ENCODE results near the gene PHF14. TPM values are rescaled to one million over a fixed set of nuclear protein-coding genes. Genes with fewer than 3 reads are reported as not detected.

The PHF14 gene
- total and polyA plus RNA-seq, 5 experiments from 2014 or later = 9.0 to 44.2 (median 10.8) TPM

DNA sequence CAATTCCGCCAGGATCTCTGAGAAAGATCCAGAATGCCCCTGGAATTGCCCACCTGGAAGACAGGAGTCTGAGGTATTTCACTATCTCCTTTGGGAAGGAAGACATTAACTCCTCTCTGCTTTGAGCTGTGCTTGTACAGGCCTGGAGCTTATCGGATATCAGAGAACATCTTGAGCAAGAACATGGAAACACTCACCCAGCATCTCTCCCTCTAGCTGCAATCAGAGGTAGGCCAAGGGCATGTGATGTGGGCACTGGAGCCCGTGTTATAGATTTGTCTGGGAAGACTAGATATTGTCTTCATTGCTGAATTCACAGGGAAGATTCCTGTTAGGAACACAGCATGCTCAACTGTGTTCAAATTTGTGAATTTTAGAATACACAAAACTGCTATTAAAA lies 233.9 kb downstream of the PHF14 start:
- DNase-seq = no peak
- no peak overlapping the region for H3K4me3 Mint-ChIP-seq
- ATAC-seq = no peak
- no peaks in the 10 kb centered on the region for H3K36me3 Mint-ChIP-seq
- H3K9me3 Mint-ChIP-seq = no peaks in the 10 kb centered on the region
- no peak overlapping the region for H3K27ac Mint-ChIP-seq
- no peaks in the 10 kb centered on the region for H3K4me1 Mint-ChIP-seq
- POLR2A ChIA-PET = no interaction called here
- H3K27me3 Mint-ChIP-seq = no peaks in the 10 kb centered on the region

DNA sequence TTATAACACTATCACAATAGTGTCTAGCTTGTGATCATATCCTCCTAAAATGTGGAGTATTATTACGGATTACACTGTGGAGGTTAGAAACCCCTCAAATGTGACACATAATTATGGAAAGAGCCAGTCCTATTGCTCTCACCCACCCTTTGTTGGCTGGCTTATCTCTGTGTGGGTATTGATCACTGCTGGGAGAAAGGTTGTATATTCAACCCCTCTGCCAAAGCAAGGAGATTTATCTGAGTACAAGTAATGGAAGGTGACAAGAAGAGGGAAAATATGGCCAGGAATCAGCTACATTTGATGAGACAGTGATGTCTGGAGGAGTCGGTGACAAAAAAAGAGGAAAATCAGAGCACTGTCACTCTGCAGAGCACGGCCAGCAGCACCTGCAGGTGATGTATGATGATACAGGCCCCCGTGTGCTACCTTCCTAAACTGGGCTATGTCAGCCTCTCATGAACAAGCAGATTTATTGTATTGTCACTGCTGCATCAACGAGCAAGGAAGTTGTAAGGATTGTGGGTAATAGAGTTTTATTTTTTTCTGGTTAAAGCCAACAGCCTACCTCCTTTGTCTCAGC lies 235.3 kb downstream of the PHF14 start:
- Mint-ChIP-seq H3K9me3 (no peaks in the 10 kb centered on the region), H3K27me3 (no peaks in the 10 kb centered on the region), H3K27ac (no peak overlapping the region), H3K4me1 (no peaks in the 10 kb centered on the region), H3K36me3 (no peaks in the 10 kb centered on the region), H3K4me3 (no peak overlapping the region)
- DNase-seq = no peak
- ATAC-seq = no peak
- POLR2A ChIA-PET = no interaction called here

DNA sequence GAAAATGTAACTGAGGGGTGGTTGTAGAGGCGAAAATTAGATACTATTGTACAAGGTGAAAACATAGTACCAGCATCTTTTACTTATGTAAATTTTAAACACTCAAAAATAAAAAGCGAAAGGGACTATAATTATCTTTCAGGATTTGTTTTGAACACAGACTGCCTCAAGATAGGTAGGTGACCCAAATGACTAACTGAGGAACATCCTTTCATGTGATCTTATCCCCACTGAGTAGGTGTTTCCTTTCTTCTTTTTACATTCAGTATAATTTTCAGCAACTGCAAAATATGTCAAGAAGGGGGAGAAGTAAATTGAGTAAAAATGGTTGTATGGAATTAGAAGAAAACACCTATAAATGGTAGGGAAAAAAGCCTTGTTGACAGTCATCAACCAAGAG lies 236.7 kb downstream of the PHF14 start:
- ATAC-seq = no peak
- H3K4me1 Mint-ChIP-seq = no peaks in the 10 kb centered on the region
- no peak overlapping the region for H3K4me3 Mint-ChIP-seq
- peaks cover 0 to 7% (median under 1%) of the 10 kb centered on the region in 5 donors for H3K27me3 Mint-ChIP-seq
- POLR2A ChIA-PET = interaction anchor here (0.6 kb wide), 1 partner anchor 20 kb away, joined by 3 read pairs; no protein-coding TSS in a partner anchor
- no peaks in the 10 kb centered on the region for H3K36me3 Mint-ChIP-seq
- DNase-seq = no peak
- no peak overlapping the region for H3K27ac Mint-ChIP-seq
- H3K9me3 Mint-ChIP-seq = no peaks in the 10 kb centered on the region

DNA sequence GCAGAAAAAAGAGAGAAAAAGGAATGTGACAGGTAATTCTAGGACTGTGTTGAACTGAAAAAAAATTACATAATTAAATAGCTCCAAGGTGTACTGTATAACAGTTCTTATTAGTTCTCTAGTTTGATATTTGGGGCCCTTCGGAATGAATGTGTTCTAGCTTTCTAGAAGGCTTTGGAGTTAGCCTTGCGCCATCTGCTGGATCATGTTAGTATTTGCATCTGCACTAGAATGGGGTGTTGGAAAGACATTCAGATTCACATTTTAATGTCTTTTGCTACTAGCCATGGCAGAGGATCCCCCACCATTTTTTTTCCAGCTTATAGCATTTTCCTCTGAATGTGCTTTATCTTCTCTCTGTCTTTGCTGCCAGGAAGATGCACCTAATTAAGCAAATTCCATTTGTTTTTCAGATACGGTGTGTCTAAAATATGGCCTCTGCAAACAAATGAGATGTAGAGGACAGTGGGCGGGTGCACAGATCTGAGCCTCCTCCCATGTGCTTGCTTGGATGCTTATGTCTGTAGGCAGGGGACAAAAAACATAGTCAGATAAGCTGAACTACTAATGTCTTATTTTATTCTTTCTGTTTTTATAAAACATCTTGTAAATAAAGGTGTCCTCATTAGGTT lies 238.5 kb downstream of the PHF14 start:
- Mint-ChIP-seq H3K36me3 (no peaks in the 10 kb centered on the region), H3K27me3 (peaks cover 0 to 11% (median 2%) of the 10 kb centered on the region in 5 donors), H3K9me3 (no peaks in the 10 kb centered on the region), H3K27ac (no peak overlapping the region), H3K4me3 (no peak overlapping the region), H3K4me1 (no peaks in the 10 kb centered on the region)
- ATAC-seq (no peak), DNase-seq (peak in 9 of 10 donors; percentile 3 to 63 (median 29))
- POLR2A ChIA-PET = no interaction called here

DNA sequence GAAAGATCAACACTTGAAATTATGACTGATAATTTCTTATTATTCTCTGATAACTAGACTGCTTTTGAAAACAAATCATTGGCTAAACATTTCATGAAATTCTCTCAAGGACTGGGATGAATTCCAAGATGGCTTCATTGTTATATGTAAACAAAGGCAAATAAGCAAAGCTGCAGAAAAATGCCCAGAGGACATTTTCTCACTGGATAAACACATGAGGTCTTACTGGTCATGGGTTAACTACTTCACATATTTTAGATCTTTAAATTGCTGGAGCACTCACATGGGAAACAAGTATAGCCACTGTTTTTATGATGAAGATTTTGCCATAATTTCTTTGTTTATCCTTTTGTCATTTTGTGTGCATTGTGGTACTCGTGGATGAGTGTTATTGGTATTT lies 239.1 kb downstream of the PHF14 start:
- POLR2A ChIA-PET = no interaction called here
- no peaks in the 10 kb centered on the region for H3K4me1 Mint-ChIP-seq
- no peaks in the 10 kb centered on the region for H3K36me3 Mint-ChIP-seq
- H3K27ac Mint-ChIP-seq = no peak overlapping the region
- DNase-seq = no peak
- peaks cover 0 to 14% (median 2%) of the 10 kb centered on the region in 5 donors for H3K27me3 Mint-ChIP-seq
- no peak for ATAC-seq
- no peak overlapping the region for H3K4me3 Mint-ChIP-seq
- H3K9me3 Mint-ChIP-seq = no peaks in the 10 kb centered on the region

DNA sequence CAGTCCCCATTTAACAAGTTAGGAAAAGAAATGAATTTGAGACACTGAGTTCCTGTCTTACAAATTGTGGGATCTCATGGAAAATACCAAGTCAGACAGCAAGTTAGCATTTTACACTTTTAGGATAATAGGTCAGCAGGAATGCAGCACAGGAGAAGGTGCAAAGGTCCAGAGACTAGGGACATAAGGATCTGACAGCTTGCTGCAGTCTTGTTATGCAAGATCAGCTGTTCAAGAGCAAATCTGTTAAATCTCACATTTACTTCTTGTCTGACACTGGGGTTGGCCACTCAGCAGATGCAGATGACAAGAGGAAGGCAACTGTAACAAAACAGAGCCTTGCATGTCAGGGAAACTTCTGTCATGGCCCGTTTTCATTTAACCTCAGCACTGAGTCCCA lies 239.6 kb downstream of the PHF14 start:
- no peak overlapping the region for H3K27ac Mint-ChIP-seq
- no peak for DNase-seq

DNA sequence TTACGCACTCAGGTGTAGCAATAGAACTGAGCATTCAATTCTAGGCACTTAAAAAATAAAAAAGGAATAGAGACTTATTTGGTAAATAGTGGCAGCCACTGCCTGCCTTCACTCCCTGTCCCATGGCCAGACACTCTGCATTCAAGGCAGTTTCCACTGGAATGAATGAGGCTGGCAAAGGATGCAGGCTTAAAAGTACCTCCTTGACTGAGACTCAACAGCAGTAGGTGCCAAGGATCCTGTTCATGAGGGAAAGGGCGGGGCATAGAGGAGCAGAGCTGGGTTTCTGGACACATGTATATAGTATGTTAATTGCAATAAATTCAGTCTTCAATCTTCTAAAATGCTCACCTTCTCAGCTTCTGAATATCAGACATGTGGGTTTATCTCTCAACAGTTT lies 242.6 kb downstream of the PHF14 start:
- no peaks in the 10 kb centered on the region for H3K9me3 Mint-ChIP-seq
- H3K4me1 Mint-ChIP-seq = no peaks in the 10 kb centered on the region
- peaks cover 0 to 16% (median 5%) of the 10 kb centered on the region in 5 donors for H3K27me3 Mint-ChIP-seq
- no peaks in the 10 kb centered on the region for H3K36me3 Mint-ChIP-seq
- DNase-seq (no peak), ATAC-seq (no peak)
- no peak overlapping the region for H3K4me3 Mint-ChIP-seq
- H3K27ac Mint-ChIP-seq = no peak overlapping the region
- POLR2A ChIA-PET = no interaction called here

More for the DNA sequence above, 239.6 kb downstream of the PHF14 start:
- ATAC-seq = no peak
- no peak overlapping the region for H3K4me3 Mint-ChIP-seq
- H3K36me3 Mint-ChIP-seq = no peaks in the 10 kb centered on the region
- no peaks in the 10 kb centered on the region for H3K4me1 Mint-ChIP-seq
- POLR2A ChIA-PET = no interaction called here
- H3K9me3 Mint-ChIP-seq = no peaks in the 10 kb centered on the region
- peaks cover 0 to 16% (median 2%) of the 10 kb centered on the region in 5 donors for H3K27me3 Mint-ChIP-seq

DNA sequence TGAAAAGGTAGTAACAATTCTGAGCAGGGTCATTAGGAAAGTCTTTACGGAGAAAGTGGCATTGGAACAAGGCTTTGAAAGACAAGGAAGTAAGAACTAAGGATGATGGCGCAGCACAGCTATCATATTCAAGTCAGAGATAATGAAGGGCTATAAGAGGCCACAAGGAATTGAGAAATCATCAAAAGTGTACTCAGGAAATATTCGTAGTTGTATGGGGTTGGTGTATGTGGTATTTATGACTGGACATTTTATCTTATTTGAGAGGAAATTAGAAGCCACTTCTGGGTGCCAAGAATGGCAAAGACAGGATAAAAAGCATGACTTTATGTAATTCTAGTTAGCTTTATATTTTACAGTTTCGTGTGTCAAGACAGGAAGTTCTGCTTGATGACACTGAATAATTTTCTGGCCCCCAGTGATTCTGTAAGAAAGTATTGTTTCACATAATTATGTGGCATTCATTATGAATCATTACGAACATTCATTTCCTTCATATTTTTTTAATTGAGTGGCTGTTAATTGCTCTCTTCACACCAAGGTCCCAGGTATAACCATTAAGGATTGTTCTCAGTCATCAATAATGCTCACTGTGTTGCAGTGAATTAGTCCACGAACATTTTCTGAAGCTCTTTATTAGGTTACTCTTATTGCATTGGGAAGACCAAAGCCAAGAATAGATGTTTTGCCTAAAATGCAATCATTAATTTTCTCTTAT lies 244.3 kb downstream of the PHF14 start:
- Mint-ChIP-seq H3K9me3 (no peaks in the 10 kb centered on the region), H3K4me3 (no peak overlapping the region), H3K36me3 (no peaks in the 10 kb centered on the region), H3K27ac (no peak overlapping the region), H3K27me3 (peaks cover 0 to 16% (median 5%) of the 10 kb centered on the region in 5 donors), H3K4me1 (no peaks in the 10 kb centered on the region)
- DNase-seq = no peak
- POLR2A ChIA-PET = no interaction called here
- no peak for ATAC-seq
